HuH-7.5 (cell line): Measurements from ENCODE around the gene DSG1.
"Not testable (repeated sequence)": the region's sequence is repeated elsewhere in the genome, so short reads cannot be mapped to it uniquely, and the experiment has no call there.

Experiments
- DNase-seq: peaks from one replicate; pipeline ENCODE4 v3.0.0; 2011; ENCODE audit warnings: low spot score

The DSG1 gene

DNA sequence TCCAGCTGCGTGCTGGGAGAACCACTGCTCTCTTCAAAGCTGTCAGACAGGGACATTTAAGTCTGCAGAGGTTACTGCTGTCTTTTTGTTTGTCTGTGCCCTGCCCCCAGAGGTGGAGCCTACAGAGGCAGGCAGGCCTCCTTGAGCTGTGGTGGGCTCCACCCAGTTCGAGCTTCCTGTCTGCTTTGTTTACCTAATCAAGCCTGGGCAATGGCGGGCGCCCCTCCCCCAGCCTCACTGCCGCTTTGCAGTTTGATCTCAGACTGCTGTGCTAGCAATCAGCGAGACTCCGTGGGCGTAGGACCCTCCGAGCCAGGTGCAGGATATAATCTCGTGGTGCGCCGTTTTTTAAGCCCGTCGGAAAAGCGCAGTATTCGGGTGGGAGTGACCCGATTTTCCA, 35.4 kb downstream of the DSG1 start:
- not testable (repeated sequence) for DNase-seq

DNA sequence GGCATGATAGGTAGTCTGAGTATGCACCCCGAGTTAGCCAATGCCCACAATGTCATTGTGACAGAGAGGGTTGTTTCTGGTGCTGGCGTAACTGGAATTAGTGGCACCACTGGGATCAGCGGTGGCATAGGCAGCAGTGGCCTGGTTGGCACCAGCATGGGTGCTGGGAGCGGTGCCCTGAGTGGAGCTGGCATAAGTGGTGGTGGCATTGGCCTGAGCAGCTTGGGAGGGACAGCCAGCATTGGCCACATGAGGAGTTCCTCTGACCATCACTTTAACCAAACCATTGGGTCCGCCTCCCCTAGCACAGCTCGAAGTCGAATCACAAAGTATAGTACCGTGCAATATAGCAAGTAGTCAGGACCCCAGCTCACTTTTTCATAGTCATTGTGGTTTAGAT, 37.0 kb downstream of the DSG1 start:
- DNase-seq: no peak

DNA sequence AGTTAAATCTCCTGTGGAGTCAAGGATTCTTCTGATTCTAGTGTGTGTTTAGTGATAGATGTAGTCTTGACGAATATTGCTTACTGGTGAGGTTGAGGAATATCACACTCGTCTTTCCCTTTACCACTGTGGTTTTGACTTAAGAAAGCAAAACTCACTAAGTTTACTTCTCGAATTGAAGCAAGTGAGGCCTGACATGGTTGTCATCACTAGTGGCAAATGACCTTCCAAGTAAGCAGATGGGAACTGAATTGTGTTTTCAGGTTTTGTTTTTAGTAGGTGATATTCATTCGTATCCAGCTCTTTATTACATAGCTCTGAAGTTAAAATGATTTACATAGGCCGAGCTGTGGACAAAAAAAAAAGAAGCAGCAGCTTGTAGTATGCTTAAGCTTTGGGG, 38.1 kb downstream of the DSG1 start:
- DNase-seq: no peak

DNA sequence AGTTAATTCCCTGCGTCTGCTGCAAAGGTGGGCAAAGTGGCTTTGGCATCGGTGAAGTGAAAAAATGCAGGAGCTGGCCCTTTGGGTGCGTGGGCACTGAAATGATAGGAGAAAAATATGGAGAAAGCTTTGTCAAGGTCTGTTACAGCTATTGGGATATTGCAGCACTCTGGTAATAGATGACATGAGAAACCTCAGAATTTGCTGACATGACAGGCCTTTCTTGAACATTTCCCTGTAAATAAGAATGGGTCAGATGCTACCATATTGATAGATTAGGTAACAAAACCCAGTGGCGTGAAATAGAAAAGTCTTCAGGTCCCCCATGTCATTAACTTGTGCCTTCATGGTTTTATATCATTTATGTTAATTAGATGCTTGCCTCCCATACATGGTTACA, 46.2 kb downstream of the DSG1 start:
- DNase-seq: no peak

DNA sequence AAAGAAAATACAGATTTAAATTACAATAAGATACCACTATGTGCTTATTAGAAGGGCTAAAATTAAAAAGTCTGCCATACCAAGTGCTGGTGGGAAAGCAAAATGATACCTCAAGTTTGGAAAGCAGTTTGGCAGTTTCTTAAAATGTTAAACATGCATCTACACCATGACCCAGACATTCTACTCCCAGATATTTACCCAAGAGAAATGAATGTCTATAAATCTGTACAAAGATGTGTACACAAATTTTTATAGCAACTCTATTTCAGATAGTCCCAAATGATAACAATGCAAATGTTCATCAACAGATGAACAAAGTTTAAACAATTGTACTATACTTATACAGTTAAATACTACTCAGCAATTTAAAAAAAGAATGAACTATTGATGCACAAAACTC, 51.5 kb downstream of the DSG1 start:
- DNase-seq: no peak

DNA sequence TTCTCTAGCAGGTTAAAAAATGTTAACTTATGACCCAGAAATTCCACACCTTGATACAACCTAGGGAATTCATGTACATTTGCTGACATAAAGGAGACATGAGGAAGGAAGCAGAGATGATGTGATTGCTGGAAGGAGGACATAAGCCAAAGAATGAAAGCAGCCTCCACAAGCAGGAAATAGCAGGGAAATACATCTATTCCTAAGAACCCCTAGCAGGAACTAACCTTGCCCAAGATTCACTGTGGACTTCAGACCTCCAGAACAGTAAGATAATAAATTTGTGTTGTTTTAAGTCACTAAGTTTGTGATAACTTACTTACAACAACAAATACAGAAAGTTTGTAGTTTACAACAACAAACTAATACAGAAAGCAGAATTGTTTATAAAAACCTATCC, 54.0 kb downstream of the DSG1 start:
- DNase-seq: no peak

DNA sequence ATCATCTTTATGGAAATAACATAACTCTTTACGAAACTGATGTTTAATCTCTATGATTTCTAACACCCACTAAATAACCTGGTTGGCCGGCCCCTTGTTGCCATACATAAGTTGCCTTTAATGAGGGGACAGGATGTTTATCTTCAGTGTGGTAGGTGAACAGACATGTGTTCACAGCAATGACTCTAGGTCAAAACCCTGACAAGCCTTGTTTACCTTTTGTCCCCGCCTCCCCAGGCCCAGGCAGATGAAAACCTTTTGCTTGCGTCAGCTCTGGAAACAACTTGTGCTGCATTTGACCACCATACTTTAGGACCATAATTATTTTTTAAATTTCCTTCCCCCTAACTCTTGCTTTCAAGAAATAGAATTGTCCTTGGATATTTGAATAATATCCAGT, 55.7 kb downstream of the DSG1 start:
- no peak for DNase-seq

DNA sequence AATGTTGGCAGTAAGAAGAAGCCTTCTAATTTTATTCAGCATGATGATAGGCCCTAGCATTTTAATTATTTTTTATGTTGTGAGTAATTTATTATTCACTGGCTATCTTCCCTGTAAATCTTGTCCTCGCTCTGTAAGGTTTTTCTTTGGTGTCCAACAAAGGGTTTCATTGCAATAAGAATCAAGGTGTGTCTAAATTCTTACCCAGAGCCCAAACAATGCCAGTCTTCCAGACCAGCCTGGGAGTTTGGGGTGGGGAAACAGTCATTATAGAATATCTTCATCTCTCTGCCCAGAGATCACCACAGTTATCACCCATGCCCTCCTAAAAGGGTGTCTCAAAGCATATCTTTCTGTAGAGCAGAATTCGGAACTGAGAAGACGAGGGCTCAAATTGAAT, 58.5 kb downstream of the DSG1 start, which contains the start of gene DSG4:
Gene DSG4 (plus strand): TSS at position 301 of the 400 bp plus-strand sequence. CDS start 135 bp downstream, outside the sequence.
- DNase-seq: no peak

DNA sequence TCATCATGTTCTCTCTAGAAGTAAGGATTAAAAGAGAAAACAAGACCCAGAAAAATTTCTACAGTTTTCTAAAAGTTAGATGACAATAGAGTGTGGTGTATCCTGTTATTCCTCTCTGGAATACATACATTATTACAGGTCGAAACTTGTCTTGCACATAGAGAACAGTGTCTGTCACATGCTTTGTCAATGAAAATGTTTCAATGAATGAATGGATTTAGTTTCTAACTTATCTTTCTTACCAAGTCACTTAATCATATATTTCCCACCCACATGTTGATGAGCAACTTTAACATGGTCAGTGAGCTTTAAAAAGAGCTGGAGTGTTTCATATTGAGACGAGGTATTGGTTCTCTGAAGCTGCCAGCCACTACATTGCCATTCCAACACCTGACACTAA, 63.0 kb downstream of the DSG1 start:
- DNase-seq: no peak

DNA sequence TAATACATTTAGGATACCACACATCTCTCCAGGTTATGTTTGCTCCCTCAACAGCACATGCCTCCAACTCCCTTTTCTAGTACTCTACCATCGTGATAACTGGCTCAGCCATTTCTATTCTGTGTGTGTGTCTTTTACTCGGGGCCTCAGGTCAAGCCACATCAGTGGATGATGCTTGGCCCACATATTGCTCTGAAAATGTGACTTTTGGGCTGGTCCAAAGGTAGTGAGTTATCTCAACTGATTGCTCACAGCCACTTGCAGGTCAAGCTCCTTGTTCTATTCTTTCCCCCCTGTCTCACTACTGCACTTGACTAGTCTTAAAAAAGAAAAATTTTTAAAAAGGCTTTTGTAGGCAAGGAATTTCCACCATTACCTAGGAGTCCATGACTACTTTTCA, 64.1 kb downstream of the DSG1 start:
- no peak for DNase-seq

DNA sequence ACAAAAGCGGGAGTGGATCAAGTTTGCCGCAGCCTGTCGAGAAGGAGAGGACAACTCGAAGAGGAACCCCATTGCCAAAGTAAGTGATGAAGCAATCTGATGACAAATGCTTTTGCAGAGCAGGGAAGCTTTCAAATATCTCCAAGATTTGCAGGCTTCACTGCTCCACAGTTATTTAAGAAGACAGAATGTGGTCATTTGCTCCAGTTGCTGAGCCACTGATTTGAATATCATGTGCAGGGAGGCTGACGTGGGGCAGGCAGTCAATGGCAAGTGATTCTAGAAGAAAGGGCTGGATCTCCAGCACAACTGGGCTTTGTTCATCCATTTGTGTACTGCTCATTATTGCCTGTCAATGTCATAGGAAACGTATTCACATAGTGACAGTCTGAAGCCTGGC, 68.8 kb downstream of the DSG1 start:
- no peak for DNase-seq

DNA sequence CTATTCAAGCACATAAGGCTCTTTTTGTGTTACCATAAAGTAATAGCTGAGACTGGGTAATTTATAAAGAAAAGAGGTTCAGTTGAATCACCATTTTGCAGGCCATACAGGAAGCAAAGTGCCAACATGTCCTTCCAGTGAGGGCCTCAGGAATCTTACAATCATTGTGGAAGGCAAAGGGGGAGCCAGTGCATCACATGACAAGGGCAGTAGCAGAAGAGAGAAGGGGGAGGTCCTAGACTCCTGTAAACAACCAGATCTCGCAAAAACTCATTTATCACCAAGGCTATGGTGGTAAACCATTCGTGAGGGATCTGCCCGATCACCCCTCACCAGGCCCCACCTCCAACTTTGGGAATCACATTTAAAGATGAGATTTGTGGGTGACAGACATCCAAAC, 75.3 kb downstream of the DSG1 start:
- no peak for DNase-seq

DNA sequence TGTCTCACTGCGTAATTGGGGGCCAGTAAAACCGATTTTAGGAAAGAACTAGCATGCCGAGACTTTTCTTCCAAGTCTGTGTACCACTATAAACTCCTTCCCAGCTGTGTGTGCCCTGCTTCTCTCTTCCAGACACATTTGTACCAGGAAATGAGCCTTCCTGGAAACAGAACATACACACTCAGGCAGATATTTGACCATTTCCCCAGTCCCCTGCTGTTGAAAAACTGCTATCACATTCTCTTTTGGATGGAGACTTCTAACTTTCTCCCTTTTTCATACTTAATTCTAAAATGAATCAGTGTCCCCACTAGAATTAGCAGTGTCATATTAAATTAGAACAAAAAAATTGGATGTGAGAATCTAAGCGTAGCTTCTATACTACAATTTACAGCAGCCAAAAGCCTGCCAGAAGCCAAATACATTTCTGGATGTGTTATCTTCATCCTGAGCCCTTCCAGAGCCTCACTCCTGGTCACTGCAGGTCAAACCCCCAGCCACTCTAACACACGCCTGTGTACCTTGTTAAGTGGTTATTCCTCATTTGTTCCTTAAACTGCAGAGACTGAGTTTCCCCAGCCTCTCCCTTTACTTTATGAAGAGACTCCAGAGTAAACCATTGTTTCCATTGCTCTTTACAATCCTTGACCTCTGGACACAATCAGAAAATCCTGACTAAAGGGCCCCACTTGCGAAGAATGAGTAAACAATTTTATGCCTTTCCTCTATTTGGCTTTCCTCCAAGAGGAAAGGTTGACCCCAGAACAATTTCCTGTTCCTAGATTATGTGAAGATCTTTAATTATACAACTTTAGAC, 79.0 kb downstream of the DSG1 start:
- no peak for DNase-seq

DNA sequence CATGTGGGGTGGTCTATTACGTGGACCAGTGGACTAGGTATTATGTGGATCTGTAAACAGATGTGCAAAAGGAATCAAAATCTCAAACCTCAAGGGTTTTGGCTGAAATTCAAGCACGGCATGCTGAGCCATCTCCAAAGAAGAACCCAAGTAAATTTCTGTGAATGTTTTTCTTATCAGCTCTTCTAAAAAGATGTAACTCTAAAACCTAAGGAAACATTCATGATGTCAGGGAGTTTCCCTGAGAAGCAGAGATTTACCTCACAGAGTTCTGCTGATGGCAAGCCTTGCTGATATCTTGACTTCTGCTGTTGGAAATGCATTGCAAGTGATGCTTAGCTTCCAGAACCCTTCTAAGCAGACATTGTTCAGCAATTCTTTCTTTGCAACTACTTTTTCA, 80.2 kb downstream of the DSG1 start:
- DNase-seq: no peak

DNA sequence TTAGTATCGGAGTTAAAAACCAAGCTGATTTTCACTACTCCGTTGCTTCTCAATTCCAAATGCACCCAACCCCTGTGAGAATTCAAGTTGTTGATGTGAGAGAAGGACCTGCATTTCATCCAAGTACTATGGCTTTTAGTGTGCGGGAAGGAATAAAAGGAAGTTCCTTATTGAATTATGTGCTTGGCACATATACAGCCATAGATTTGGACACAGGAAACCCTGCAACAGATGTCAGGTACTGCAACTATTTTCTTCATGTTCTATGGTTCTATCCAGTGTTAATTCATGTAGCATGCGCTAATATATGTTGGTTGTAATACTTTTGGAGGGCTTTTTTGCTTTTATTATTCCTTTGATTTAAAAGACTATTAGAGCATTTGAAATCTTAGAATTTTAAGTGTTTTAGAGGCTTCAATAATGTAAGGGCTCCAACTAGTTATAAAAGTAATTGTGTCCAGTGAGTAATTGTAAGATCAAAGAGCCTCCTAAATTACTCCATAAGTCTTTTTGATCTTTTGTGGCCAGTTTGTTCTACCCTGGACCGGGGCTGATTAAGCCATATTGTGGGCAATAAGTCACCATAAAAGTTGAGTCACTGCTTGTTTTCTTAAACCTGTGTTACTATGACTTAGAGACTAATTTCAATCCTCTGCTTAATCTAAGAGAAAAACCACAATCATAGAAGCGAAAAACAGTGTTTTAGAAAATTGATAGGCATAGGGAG, 81.5 kb downstream of the DSG1 start:
- DNase-seq: no peak

DNA sequence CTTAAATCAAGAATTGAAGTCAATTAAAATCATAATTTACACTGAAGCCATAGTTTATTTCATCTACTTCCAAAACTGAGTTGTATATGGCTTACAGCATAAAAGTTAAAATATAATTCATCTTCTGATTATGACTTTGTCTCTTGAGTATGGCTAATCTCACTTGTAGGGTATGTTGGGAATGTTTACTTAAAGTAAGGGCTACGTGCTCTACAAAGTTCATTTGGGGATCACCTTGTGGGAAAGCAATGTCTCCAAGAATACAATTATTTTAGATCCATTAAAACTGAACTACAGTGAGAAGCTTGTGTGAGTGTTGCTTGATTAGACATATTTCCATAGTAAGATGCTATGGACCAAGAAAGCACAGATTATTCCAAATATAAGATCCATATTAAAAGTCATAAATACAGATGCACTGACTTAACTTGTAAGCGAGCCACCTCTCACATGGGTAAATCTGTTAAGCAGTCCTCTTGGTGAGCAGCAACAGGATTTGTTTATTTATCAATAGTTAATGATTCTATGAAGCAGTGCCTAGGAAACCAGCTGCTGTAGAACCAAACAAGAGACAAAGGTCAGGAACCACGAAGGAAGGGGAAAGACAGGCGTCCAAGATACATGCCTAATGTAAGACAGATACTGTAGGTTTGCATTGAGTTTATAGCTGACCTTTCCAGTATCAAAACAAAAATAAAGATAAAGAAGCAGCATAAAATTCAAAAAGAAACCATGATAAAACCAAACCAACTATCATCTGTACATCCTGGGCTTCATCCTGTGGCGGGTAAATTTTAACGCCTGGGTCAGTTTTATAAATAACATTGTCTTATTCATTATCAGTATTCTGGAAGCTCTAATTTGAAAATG, 83.4 kb downstream of the DSG1 start:
- no peak for DNase-seq

DNA sequence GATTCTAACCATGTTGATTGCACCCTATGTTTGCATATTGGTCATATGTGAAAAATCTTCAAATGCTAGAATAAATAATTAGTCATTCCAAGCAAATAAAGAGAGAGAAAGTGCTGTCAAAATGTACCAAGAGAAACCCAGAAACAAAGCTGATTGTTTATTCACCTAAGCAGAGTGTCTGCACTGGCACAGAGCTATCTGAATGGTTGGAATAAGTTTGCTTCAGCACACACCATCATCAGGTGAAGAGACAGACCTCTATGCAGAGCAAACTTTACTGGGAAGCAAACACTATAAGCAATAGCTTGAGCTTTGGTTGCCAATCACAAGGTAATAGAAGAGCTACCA, 84.0 kb downstream of the DSG1 start:
- no peak for DNase-seq

DNA sequence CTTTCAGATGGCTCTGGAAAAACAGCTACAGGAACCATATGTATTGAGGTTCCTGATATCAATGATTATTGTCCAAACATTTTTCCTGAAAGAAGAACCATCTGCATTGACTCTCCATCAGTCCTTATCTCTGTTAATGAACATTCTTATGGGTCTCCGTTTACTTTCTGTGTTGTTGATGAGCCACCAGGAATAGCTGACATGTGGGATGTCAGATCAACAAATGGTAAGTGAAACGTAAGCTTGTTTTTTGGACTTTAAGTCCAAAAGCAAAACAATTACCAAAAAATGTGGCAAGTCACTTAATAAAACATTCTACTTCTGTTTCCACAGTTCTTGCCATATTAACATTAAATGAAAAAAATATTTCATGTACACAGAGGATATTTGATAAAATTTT, 85.4 kb downstream of the DSG1 start:
- no peak for DNase-seq
